ENCODE data around the gene CAPG. TPM values are rescaled to one million over a fixed set of nuclear protein-coding genes. Genes with fewer than 3 reads are reported as not detected.

Gene CAPG
- total RNA-seq: 100 to 1,000 TPM; 299 to 387 TPM

DNA sequence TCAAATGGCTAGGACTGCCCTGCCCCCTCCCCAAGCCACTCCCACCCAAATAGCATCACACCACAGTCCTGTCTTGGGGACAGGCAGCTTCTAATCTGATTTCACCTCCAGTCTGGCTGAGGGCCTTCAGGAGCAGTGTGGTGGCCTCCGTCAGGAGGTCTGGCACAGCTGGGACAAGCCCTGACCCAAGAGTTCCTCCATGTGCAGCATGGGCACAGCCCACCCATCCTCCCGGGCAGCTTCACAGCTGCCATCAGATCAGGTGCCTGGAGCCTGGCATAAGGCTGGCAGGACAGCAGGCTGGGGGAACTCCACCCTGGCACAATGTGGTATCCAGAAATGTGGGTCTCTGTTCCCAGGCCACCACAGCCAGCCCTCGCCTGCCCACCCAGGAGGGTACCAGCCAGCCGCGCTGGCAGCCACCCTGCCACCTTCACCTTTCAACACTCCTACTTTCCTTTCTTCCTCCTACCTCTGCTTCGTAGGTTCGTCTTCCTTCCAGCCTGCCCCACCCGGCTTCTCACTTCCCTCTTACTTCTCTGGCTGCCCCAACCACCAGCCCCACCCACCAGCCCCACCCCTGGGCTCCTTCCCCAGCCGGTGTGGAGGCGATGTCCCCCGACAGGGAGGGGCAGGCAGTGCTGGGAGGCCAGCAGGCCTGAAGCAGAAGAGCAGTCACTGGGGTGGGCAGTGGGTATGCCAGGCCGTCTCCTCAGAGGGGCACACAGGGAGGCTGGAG is at the start of gene CAPG:
Gene CAPG (minus strand): TSS at position 522 of the 739 bp plus-strand sequence. CDS start 8,221 bp downstream, outside the sequence.
- Mint-ChIP-seq H3K4me1 (peaks cover 88% of the 10 kb centered on the region), H3K9me3 (no peaks in the 10 kb centered on the region), H3K36me3 (ENCODE audit: low read depth) (peaks cover 17% of the 10 kb centered on the region), H3K27me3 (peaks cover 2% of the 10 kb centered on the region), H3K4me3 (peak within 1 kb of the TSS; percentile 94), H3K27ac (peak within 1 kb of the TSS; percentile 93)
- POLR2A ChIA-PET: no interaction called here
- CTCF ChIA-PET: no interaction called here
- peak; percentile 69 for DNase-seq

- DNase-seq: no peak
- Mint-ChIP-seq H3K36me3 (ENCODE audit: low read depth) (no peaks in the 10 kb centered on the region), H3K9me3 (no peaks in the 10 kb centered on the region), H3K4me3 (no peak overlapping the region), H3K27ac (no peak overlapping the region), H3K27me3 (no peaks in the 10 kb centered on the region), H3K4me1 (no peaks in the 10 kb centered on the region)
- ChIA-PET CTCF (interaction anchor here (0.6 kb wide), 1 partner anchor 35 kb away, joined by 3 read pairs; no protein-coding TSS in a partner anchor), POLR2A (no interaction called here)
Measured at GRCh38 chr2:85459771-85460170, 49.6 kb upstream of the CAPG start.

DNA sequence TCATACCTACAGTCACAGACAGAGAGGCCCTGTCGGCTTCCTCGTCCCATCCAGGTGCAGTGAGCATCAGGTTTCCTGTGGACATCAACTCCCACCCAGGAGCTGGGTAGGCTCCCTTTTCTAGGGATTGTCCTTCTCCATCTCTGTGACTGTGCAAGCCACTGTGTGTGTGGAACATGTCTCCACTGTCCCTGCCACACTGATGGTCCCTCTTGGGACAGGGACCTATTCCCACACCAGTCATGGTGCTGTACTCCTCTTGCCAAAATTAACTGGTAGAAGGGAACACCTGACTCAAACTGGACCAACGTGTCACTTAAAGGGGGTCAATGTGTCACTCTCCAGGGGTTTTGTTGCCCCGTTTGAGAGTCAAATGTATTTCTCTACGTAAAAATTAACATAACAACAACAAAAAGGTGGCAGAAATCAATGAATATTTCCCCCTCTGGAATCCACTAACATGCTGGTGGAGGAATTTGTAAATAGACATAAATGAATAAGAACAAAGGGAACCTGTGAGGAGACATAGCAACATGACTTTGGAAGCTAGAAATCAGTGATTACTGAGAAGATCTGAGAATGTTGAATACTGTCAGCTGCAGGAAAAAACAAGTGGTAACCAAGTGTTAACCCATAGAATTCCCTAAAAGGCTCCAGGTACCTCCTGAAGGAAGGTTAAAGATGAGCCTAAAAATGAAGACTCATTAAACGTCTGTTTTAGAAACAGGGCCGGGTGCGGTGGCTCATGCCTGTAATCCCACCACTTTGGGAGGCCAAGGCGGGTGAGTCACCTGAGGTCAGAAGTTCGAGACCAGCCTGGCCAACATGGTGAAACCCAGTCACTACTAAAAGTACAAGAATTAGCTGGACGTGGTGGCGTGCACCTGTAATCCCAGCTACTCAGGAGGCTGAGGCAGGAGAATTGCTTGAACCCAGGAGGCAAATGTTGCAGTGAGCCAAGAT is 48.7 kb upstream of the CAPG start:
- H3K27ac Mint-ChIP-seq: no peak overlapping the region
- CTCF ChIA-PET: interaction anchor here (0.6 to 1.3 kb wide), 2 partner anchors 15 to 34 kb away, joined by 3 read pairs; no protein-coding TSS in a partner anchor
- no peak for DNase-seq
- H3K27me3 Mint-ChIP-seq: no peaks in the 10 kb centered on the region
- no peaks in the 10 kb centered on the region for H3K36me3 Mint-ChIP-seq (ENCODE audit: low read depth)
- H3K4me1 Mint-ChIP-seq: no peaks in the 10 kb centered on the region
- POLR2A ChIA-PET: no interaction called here
- no peaks in the 10 kb centered on the region for H3K9me3 Mint-ChIP-seq
- H3K4me3 Mint-ChIP-seq: no peak overlapping the region

GRCh38 chr2:85457877-85458316 is 47.7 kb upstream of the CAPG start:
- CTCF ChIA-PET: interaction anchor here (1.3 to 2.4 kb wide), 2 partner anchors 12 to 14 kb away, joined by 3 to 10 read pairs; no protein-coding TSS in a partner anchor
- Mint-ChIP-seq H3K27me3 (no peaks in the 10 kb centered on the region), H3K36me3 (ENCODE audit: low read depth) (no peaks in the 10 kb centered on the region), H3K27ac (no peak overlapping the region), H3K4me1 (no peaks in the 10 kb centered on the region), H3K4me3 (no peak overlapping the region), H3K9me3 (no peaks in the 10 kb centered on the region)
- POLR2A ChIA-PET: no interaction called here
- no peak for DNase-seq

GRCh38 chr2:85457043-85457442 is 46.9 kb upstream of the CAPG start:
- H3K36me3 Mint-ChIP-seq (ENCODE audit: low read depth): no peaks in the 10 kb centered on the region
- no peak for DNase-seq
- H3K4me1 Mint-ChIP-seq: no peaks in the 10 kb centered on the region
- ChIA-PET POLR2A (no interaction called here), CTCF (interaction anchor here (1.1 to 2.4 kb wide), 3 partner anchors 11 to 63 kb away, joined by 3 to 10 read pairs (median 5); no protein-coding TSS in a partner anchor)
- no peaks in the 10 kb centered on the region for H3K27me3 Mint-ChIP-seq
- no peak overlapping the region for H3K27ac Mint-ChIP-seq
- H3K4me3 Mint-ChIP-seq: no peak overlapping the region
- no peaks in the 10 kb centered on the region for H3K9me3 Mint-ChIP-seq

- POLR2A ChIA-PET: no interaction called here
- H3K27me3 Mint-ChIP-seq: no peaks in the 10 kb centered on the region
- H3K36me3 Mint-ChIP-seq (ENCODE audit: low read depth): no peaks in the 10 kb centered on the region
- no peaks in the 10 kb centered on the region for H3K4me1 Mint-ChIP-seq
- DNase-seq: no peak
- CTCF ChIA-PET: interaction anchor here (0.6 to 2.4 kb wide), 6 partner anchors 8 to 83 kb away, joined by 3 to 10 read pairs (median 4); partner anchors contain the start of gene MAT2A
- no peak overlapping the region for H3K27ac Mint-ChIP-seq
- H3K4me3 Mint-ChIP-seq: no peak overlapping the region
- H3K9me3 Mint-ChIP-seq: no peaks in the 10 kb centered on the region
Measured at GRCh38 chr2:85455552-85456090, 45.5 kb upstream of the CAPG start.

DNA sequence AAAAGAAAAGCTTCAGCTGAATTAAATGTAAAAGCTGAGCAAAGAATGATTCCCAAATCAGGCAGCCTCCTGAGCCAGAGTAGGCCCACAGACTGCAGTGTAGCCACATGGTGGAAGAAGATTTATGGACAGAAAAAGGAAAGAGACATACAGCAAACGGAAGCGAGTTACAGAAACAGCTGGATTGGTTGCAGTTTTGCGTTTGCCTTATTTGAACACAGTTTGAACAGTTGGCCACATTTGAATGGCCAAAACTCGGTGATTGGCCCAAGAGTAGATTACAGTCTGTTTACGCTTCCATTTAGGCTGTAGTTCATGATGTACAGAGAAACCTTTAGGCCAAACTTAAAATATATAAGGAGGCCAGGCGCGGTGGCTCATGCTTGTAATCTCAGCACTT is 43.4 kb upstream of the CAPG start:
- Mint-ChIP-seq H3K4me3 (no peak overlapping the region), H3K4me1 (no peaks in the 10 kb centered on the region), H3K27me3 (no peaks in the 10 kb centered on the region), H3K9me3 (no peaks in the 10 kb centered on the region), H3K36me3 (ENCODE audit: low read depth) (no peaks in the 10 kb centered on the region), H3K27ac (no peak overlapping the region)
- CTCF ChIA-PET: no interaction called here
- POLR2A ChIA-PET: no interaction called here
- DNase-seq: no peak

GRCh38 chr2:85452237-85452636 is 42.1 kb upstream of the CAPG start:
- Mint-ChIP-seq H3K27ac (no peak overlapping the region), H3K4me1 (peaks cover 7% of the 10 kb centered on the region), H3K36me3 (ENCODE audit: low read depth) (no peaks in the 10 kb centered on the region), H3K27me3 (no peaks in the 10 kb centered on the region), H3K9me3 (no peaks in the 10 kb centered on the region), H3K4me3 (no peak overlapping the region)
- DNase-seq: no peak
- CTCF ChIA-PET: interaction anchor here (0.6 kb wide), 1 partner anchor 473 kb away, joined by 4 read pairs; no protein-coding TSS in a partner anchor
- POLR2A ChIA-PET: no interaction called here

DNA sequence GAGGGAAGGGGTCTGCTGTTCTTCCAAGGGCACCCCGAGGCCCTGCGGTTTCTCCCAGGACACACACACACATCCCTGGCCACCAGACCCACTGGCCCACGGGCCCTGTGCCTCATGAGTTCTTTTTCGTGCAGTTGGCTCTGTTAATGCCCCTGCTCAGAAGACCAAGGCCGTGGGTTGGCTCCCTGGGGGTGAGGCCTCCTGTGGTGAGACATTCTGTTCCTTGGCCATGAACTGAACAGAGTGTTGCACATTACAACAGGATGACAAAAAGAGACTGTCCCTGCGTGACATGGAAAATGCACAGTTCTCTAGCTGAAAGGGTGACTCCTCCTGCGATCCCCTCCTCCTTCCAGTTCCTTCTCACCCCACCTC is 39.0 kb upstream of the CAPG start:
- POLR2A ChIA-PET: no interaction called here
- CTCF ChIA-PET: interaction anchor here (1.0 kb wide), 2 partner anchors 23 to 90 kb away, joined by 3 read pairs; partner anchors contain the start of gene MAT2A
- Mint-ChIP-seq H3K36me3 (ENCODE audit: low read depth) (no peaks in the 10 kb centered on the region), H3K27me3 (no peaks in the 10 kb centered on the region), H3K4me3 (no peak overlapping the region), H3K4me1 (peaks cover 7% of the 10 kb centered on the region), H3K27ac (no peak overlapping the region), H3K9me3 (no peaks in the 10 kb centered on the region)
- no peak for DNase-seq

GRCh38 chr2:85448461-85449213 is 38.5 kb upstream of the CAPG start:
- ChIA-PET POLR2A (no interaction called here), CTCF (interaction anchor here (1.0 kb wide), 2 partner anchors 24 to 90 kb away, joined by 3 read pairs; partner anchors contain the start of gene MAT2A)
- Mint-ChIP-seq H3K36me3 (ENCODE audit: low read depth) (no peaks in the 10 kb centered on the region), H3K27ac (no peak overlapping the region), H3K27me3 (no peaks in the 10 kb centered on the region), H3K4me3 (no peak overlapping the region), H3K4me1 (peaks cover 7% of the 10 kb centered on the region), H3K9me3 (no peaks in the 10 kb centered on the region)
- no peak for DNase-seq

- H3K4me1 Mint-ChIP-seq: peaks cover 7% of the 10 kb centered on the region
- DNase-seq: no peak
- H3K4me3 Mint-ChIP-seq: no peak overlapping the region
- H3K9me3 Mint-ChIP-seq: no peaks in the 10 kb centered on the region
- ChIA-PET CTCF (interaction anchor here (1.3 to 2.7 kb wide), 3 partner anchors 10 to 28 kb away, joined by 3 to 10 read pairs (median 6); no protein-coding TSS in a partner anchor), POLR2A (no interaction called here)
- no peaks in the 10 kb centered on the region for H3K36me3 Mint-ChIP-seq (ENCODE audit: low read depth)
- H3K27me3 Mint-ChIP-seq: no peaks in the 10 kb centered on the region
- H3K27ac Mint-ChIP-seq: no peak overlapping the region
Measured at GRCh38 chr2:85447222-85447585, 37.0 kb upstream of the CAPG start.
